Gastrocnemius medialis (tissue), 4 donors: ENCODE data around the gene RUNX1. TPM values are rescaled to one million over a fixed set of nuclear protein-coding genes. Genes with fewer than 3 reads are reported as not detected.

Source experiments
- ATAC-seq, 2 donors: fragments of 150-250 bp; one replicate each; pipeline ENCODE4 v1.9.1; 2016
- DNase-seq, 2 donors: peaks; one replicate each; pipeline ENCODE4 v3.0.0-alpha.2; 2019
- H3K27ac ChIP-seq, 4 donors: fragments of 200-600 bp; sonication (generic); 1 replicate in 1 of 4; 2 replicates in 3 of 4; pipeline ENCODE4 v1.5.1; 2016 to 2018; ENCODE audit warnings: mild to moderate bottlenecking in 2 of 4, moderate library complexity in 1 of 4
- H3K27me3 ChIP-seq, 3 donors: fragments of 200-600 bp; sonication (generic) in 2 of 3; 1 replicate in 1 of 3; 2 replicates in 2 of 3; pipeline versions ENCODE4 v1.5.1 to v1.6.0; 2016 to 2019; ENCODE audit warnings: mild to moderate bottlenecking in 1 of 3, moderate library complexity in 1 of 3
- H3K36me3 ChIP-seq, 2 donors: fragments of 200-600 bp; sonication (generic) in 1 of 2; one replicate each; pipeline ENCODE4 v1.5.1; 2017 to 2018
- H3K4me1 ChIP-seq, 2 donors: fragments of 200-600 bp; sonication (generic) in 1 of 2; one replicate each; pipeline ENCODE4 v1.5.1; 2016 to 2017; ENCODE audit warnings: mild to moderate bottlenecking in 2 of 2
- H3K4me3 ChIP-seq, 4 donors: fragments of 200-600 bp; sonication (generic) in 3 of 4; 1 replicate in 1 of 4; 2 replicates in 3 of 4; pipeline ENCODE4 v1.5.1; 2016 to 2019; ENCODE audit warnings: mild to moderate bottlenecking in 2 of 4
- H3K9me3 ChIP-seq, 3 donors: fragments of 200-600 bp; sonication (generic) in 2 of 3; 1 replicate in 1 of 3; 2 replicates in 2 of 3; pipeline ENCODE4 v1.5.1; 2016 to 2019
- CTCF ChIP-seq, 5 experiments: fragments of 450-650 bp in 3 of 5; fragments of 200-600 bp in 2 of 5; sonication (generic) in 2 of 5; IDR thresholded peaks in 4 of 5; conservative IDR thresholded peaks in 1 of 5; 1 replicate in 4 of 5; 2 replicates in 1 of 5; pipeline ENCODE4 v1.5.1; 2016 to 2019; ENCODE audit warnings: antibody characterized with exemption in 5 of 5, mild to moderate bottlenecking in 3 of 5, moderate library complexity in 3 of 5
- POLR2A ChIP-seq, 2 donors: fragments of 450-650 bp; IDR thresholded peaks; one replicate each; pipeline ENCODE4 v1.6.1; 2017; ENCODE audit warnings: antibody characterized with exemption in 2 of 2, mild to moderate bottlenecking in 2 of 2, moderate library complexity in 2 of 2
- in situ Hi-C, 4 donors: fragments of 200-750 bp; cut with MboI; loops; one replicate each; pipeline versions ENCODE4 v1.15.0 to v1.8.0; 2017; ENCODE audit warnings: low sequenced_read_pairs in 4 of 4
- intact Hi-C: fragments of 100-400 bp; cut with DNase I; formaldehyde crosslinking; loops from one replicate; pipeline ENCODE4 v1.15.1; 2023; ENCODE audit warnings: low total_unique reads
- total RNA-seq, 4 donors: library from RNA; depleted of rRNA; stranded (reverse); fragments of >200 nt; gene quantifications; one replicate each; pipeline versions ENCODE4 v1.1.0 to v1.2.3, GENCODE V29; 2016

The RUNX1 gene
- total RNA-seq, 4 donors from 2014 or later, result 8.0 to 20.9 (median 10.6) TPM

GRCh38 chr21:34762786-34763185 lies 286.3 kb downstream of the RUNX1 start:
- no peak for ATAC-seq
- no peak for DNase-seq
- Histone ChIP-seq H3K27ac (no peak overlapping the region), H3K36me3 (no peaks in the 10 kb centered on the region), H3K9me3 (no peaks in the 10 kb centered on the region), H3K4me1 (no peaks in the 10 kb centered on the region), H3K4me3 (no peak overlapping the region), H3K27me3 (no peaks in the 10 kb centered on the region)
- no peak for TF ChIP-seq CTCF (IDR thresholded peaks at IDR 0.05 in 4 of 5, conservative IDR thresholded peaks at IDR 0.05 in 1 of 5)
- no peak for TF ChIP-seq POLR2A (IDR thresholded peaks at IDR 0.05)
- intact Hi-C loops, result no loop called here
- in situ Hi-C loops, result loop anchor here in 1 of 4 donors (25.0 kb wide), 1 partner anchor 275 kb away; the partner anchor contains the start of gene RUNX1

- Histone ChIP-seq H3K4me3 (no peak overlapping the region), H3K9me3 (no peaks in the 10 kb centered on the region), H3K27ac (no peak overlapping the region), H3K27me3 (no peaks in the 10 kb centered on the region), H3K36me3 (no peaks in the 10 kb centered on the region), H3K4me1 (no peaks in the 10 kb centered on the region)
- in situ Hi-C loops, result loop anchor here in 1 of 4 donors (25.0 kb wide), 1 partner anchor 275 kb away; the partner anchor contains the start of gene RUNX1
- ATAC-seq (no peak), DNase-seq (no peak)
- intact Hi-C loops, result no loop called here
- no peak for TF ChIP-seq CTCF (IDR thresholded peaks at IDR 0.05 in 4 of 5, conservative IDR thresholded peaks at IDR 0.05 in 1 of 5)
- no peak for TF ChIP-seq POLR2A (IDR thresholded peaks at IDR 0.05)
Measured at GRCh38 chr21:34761758-34762330, 287.3 kb downstream of the RUNX1 start.

- Histone ChIP-seq H3K4me3 (no peak overlapping the region), H3K9me3 (no peaks in the 10 kb centered on the region), H3K27me3 (no peaks in the 10 kb centered on the region), H3K36me3 (no peaks in the 10 kb centered on the region), H3K27ac (no peak overlapping the region), H3K4me1 (peaks cover 0 to 6% of the 10 kb centered on the region in 2 donors)
- TF ChIP-seq POLR2A (IDR thresholded peaks at IDR 0.05) (no peak), CTCF (IDR thresholded peaks at IDR 0.05 in 4 of 5, conservative IDR thresholded peaks at IDR 0.05 in 1 of 5) (no peak)
- ATAC-seq, result no peak
- intact Hi-C loops, result no loop called here
- in situ Hi-C loops, result loop anchor here in 1 of 4 donors (25.0 kb wide), 1 partner anchor 282 kb away; the partner anchor contains the start of gene RUNX1
- no peak for DNase-seq
Measured at GRCh38 chr21:34754690-34755647, 294.1 kb downstream of the RUNX1 start.

- Histone ChIP-seq H3K9me3 (no peaks in the 10 kb centered on the region), H3K27me3 (no peaks in the 10 kb centered on the region), H3K4me3 (no peak overlapping the region), H3K4me1 (peaks cover 5 to 15% of the 10 kb centered on the region in 2 donors), H3K27ac (no peak overlapping the region), H3K36me3 (no peaks in the 10 kb centered on the region)
- intact Hi-C loops (loop anchor here (5.0 to 10.0 kb wide), 2 partner anchors 866 to 1278 kb away; no protein-coding TSS in a partner anchor), in situ Hi-C loops (loop anchor here (5.0 to 25.0 kb wide), 8 partner anchors 136 to 1196 kb away; no protein-coding TSS in a partner anchor)
- TF ChIP-seq POLR2A (IDR thresholded peaks at IDR 0.05) (no peak), CTCF (IDR thresholded peaks at IDR 0.05 in 4 of 5, conservative IDR thresholded peaks at IDR 0.05 in 1 of 5) (no peak)
- no peak for ATAC-seq
- DNase-seq, result no peak
Measured at GRCh38 chr21:34748862-34749261, 300.2 kb downstream of the RUNX1 start.
